ENCODE results near the gene PTPRJ. TPM values are rescaled to one million over a fixed set of nuclear protein-coding genes. Genes with fewer than 3 reads are reported as not detected.

Gene PTPRJ
- polyA plus RNA-seq, 1 donor (not counting 4 experiments of a cell fraction or from before 2014, with no cell fraction given) = 0.84 TPM

DNA sequence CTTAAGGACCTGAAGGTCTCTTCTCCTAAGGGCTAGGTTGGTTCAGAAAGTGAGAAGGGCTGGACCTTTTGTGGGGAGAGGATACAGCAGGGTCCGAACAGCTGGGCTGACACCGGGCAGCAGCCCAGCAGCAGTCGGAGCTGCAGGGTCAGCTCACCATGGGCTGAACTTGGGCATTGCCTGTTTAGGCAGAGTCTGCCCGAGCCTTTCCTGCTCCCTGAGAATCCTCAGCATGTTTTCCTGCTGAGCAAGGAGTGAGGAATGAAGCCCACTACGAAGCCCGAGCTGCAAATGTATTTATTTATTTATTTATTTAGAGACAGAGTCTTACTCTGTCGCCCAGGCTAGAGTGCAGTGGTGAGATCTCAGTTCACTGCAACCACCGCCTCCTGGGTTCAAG is 83.9 kb downstream of the PTPRJ start:
- Histone ChIP-seq H3K9me1 (ENCODE audit: control insufficient read depth, extremely low read depth, insufficient read depth, low read length) (no peaks in the 10 kb centered on the region), H3K4me1 (ENCODE audit: control insufficient read depth, extremely low read depth, insufficient read depth, low read length) (peaks cover 5% of the 10 kb centered on the region), H3K36me3 (ENCODE audit: control insufficient read depth in 2 of 2, extremely low read depth in 1 of 2, insufficient read depth in 2 of 2, low read length in 2 of 2) (no peaks in the 10 kb centered on the region), H3K27ac (ENCODE audit: control insufficient read depth, insufficient read depth, low read length) (no peak overlapping the region), H3K79me2 (ENCODE audit: control insufficient read depth, insufficient read depth, low read length) (no peaks in the 10 kb centered on the region), H3K9ac (ENCODE audit: control insufficient read depth, extremely low read depth, insufficient read depth, low read length) (no peak overlapping the region), H4K20me1 (ENCODE audit: control insufficient read depth, extremely low read depth, insufficient read depth, low read length) (no peaks in the 10 kb centered on the region), H3K27me3 (ENCODE audit: control insufficient read depth, extremely low read depth, insufficient read depth, low read length) (no peaks in the 10 kb centered on the region), H2AFZ (ENCODE audit: control insufficient read depth, low read length) (no peak overlapping the region), H3K4me2 (ENCODE audit: control insufficient read depth, extremely low read depth, insufficient read depth, low read depth, low read length) (no peak overlapping the region), H3K9me3 (ENCODE audit: control insufficient read depth, low read depth, low read length) (no peaks in the 10 kb centered on the region), H3K4me3 (ENCODE audit: control insufficient read depth in 2 of 3, extremely low read depth in 1 of 3, insufficient read depth in 2 of 3, low read depth in 1 of 3, low read length in 3 of 3) (no peak overlapping the region)
- TF ChIP-seq, protein P1, sequence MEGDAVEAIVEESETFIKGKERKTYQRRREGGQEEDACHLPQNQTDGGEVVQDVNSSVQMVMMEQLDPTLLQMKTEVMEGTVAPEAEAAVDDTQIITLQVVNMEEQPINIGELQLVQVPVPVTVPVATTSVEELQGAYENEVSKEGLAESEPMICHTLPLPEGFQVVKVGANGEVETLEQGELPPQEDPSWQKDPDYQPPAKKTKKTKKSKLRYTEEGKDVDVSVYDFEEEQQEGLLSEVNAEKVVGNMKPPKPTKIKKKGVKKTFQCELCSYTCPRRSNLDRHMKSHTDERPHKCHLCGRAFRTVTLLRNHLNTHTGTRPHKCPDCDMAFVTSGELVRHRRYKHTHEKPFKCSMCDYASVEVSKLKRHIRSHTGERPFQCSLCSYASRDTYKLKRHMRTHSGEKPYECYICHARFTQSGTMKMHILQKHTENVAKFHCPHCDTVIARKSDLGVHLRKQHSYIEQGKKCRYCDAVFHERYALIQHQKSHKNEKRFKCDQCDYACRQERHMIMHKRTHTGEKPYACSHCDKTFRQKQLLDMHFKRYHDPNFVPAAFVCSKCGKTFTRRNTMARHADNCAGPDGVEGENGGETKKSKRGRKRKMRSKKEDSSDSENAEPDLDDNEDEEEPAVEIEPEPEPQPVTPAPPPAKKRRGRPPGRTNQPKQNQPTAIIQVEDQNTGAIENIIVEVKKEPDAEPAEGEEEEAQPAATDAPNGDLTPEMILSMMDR (optimal IDR thresholded peaks at IDR 0.05 in 1 of 3, IDR thresholded peaks at IDR 0.05 in 1 of 3, conservative IDR thresholded peaks at IDR 0.05 in 1 of 3; ENCODE audit: extremely low read depth in 1 of 3, insufficient read depth in 2 of 3, low read length in 3 of 3) = no peak
- no peak for TF ChIP-seq EZH2 (IDR thresholded peaks at IDR 0.05; ENCODE audit: low read length)
- DNase-seq (ENCODE audit: low read depth, low spot score) (no peak), FAIRE-seq (no peak)
- dilution Hi-C loops (cut with MboI; ENCODE audit: extremely low pct_ligation_motif_present, low sequenced_read_pairs) = no loop called here

DNA sequence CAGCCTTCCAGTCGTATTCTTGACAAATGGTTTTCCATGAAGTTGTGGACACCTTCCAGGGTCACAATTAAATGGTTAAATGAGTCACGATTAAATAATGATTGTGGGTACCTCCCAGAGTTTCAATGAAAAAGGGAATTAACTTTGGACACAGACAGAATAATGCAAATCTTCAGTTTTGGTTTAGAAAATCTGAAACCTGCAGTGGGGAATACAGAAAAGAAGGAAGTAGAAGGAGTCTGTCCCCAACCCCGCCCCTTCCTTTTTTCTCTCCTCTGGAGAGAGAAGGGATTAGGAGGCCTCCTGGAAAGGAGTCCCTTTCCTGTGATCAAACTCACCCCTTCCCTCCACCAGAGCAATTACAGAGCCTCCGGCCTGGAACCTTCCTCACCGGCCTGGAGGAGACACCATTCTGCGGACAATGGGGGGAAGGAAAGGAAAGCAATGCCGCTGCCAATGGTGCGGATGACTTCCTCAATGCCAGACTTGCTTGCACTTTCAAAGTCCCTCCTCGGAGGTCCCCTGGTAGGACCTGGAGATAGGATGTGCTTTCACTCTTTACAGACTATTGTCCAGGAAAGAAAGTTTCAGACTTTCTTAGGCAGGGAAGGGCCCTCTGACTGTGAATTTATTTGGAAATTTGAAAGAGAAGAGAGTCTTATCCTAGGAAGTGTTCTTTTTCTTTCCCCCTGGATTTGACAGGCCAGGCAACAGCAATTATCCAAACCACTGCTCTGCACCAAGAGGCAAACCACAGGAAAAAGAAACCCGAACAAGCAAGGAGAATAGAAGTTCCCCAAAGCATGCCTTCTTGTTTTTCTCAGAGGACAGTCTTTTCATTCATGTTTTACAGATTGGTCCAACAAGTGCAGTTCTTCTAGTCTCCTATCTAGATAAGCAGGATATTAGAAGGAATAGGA is 86.8 kb downstream of the PTPRJ start:
- Histone ChIP-seq H3K4me2 (ENCODE audit: control insufficient read depth, extremely low read depth, insufficient read depth, low read depth, low read length) (no peak overlapping the region), H3K27me3 (ENCODE audit: control insufficient read depth, extremely low read depth, insufficient read depth, low read length) (no peaks in the 10 kb centered on the region), H3K9ac (ENCODE audit: control insufficient read depth, extremely low read depth, insufficient read depth, low read length) (no peak overlapping the region), H4K20me1 (ENCODE audit: control insufficient read depth, extremely low read depth, insufficient read depth, low read length) (no peaks in the 10 kb centered on the region), H3K9me1 (ENCODE audit: control insufficient read depth, extremely low read depth, insufficient read depth, low read length) (no peaks in the 10 kb centered on the region), H3K27ac (ENCODE audit: control insufficient read depth, insufficient read depth, low read length) (no peak overlapping the region), H3K4me3 (ENCODE audit: control insufficient read depth in 2 of 3, extremely low read depth in 1 of 3, insufficient read depth in 2 of 3, low read depth in 1 of 3, low read length in 3 of 3) (no peak overlapping the region), H3K79me2 (ENCODE audit: control insufficient read depth, insufficient read depth, low read length) (no peaks in the 10 kb centered on the region), H3K4me1 (ENCODE audit: control insufficient read depth, extremely low read depth, insufficient read depth, low read length) (peaks cover 5% of the 10 kb centered on the region), H2AFZ (ENCODE audit: control insufficient read depth, low read length) (no peak overlapping the region), H3K9me3 (ENCODE audit: control insufficient read depth, low read depth, low read length) (no peaks in the 10 kb centered on the region), H3K36me3 (ENCODE audit: control insufficient read depth in 2 of 2, extremely low read depth in 1 of 2, insufficient read depth in 2 of 2, low read length in 2 of 2) (no peaks in the 10 kb centered on the region)
- dilution Hi-C loops (cut with MboI; ENCODE audit: extremely low pct_ligation_motif_present, low sequenced_read_pairs) = no loop called here
- DNase-seq (ENCODE audit: low read depth, low spot score) = no peak
- FAIRE-seq = no peak
- no peak for TF ChIP-seq EZH2 (IDR thresholded peaks at IDR 0.05; ENCODE audit: low read length)
- TF ChIP-seq, protein P1 (optimal IDR thresholded peaks at IDR 0.05 in 1 of 3, IDR thresholded peaks at IDR 0.05 in 1 of 3, conservative IDR thresholded peaks at IDR 0.05 in 1 of 3; ENCODE audit: extremely low read depth in 1 of 3, insufficient read depth in 2 of 3, low read length in 3 of 3) = no peak
